K562 (cell line): ENCODE measurements around the gene CGN. TPM values are rescaled to one million over a fixed set of nuclear protein-coding genes. Genes with fewer than 3 reads are reported as not detected.

Experiments
- ATF3 ChIP-seq, 2 experiments: fragments of 450-650 bp in 1 of 2; sonication (generic) in 1 of 2; formaldehyde crosslinking in 1 of 2; IDR thresholded peaks in 1 of 2; conservative IDR thresholded peaks in 1 of 2; 2 replicates each; pipeline versions ENCODE4 v1.6.1 to v1.8.1; 2016 to 2023; ENCODE audit warnings: mild to moderate bottlenecking in 2 of 2, moderate library complexity in 2 of 2, inconsistent platforms in 1 of 2, missing genetic modification reagents in 1 of 2
- ATF7 ChIP-seq: fragments of 450-650 bp; IDR thresholded peaks from 2 replicates; pipeline ENCODE4 v1.7.1; 2014; ENCODE audit warnings: mild to moderate bottlenecking, moderate library complexity
- CEBPG ChIP-seq, 3 experiments: fragments of 200-800 bp in 1 of 3; sonication (Bioruptor generic) in 1 of 3; sonication (generic) in 1 of 3; formaldehyde crosslinking in 1 of 3; IDR thresholded peaks in 2 of 3; conservative IDR thresholded peaks in 1 of 3; 2 replicates each; pipeline versions ENCODE4 v1.6.1 to v1.8.0; 2016 to 2022; ENCODE audit warnings: missing compliant biosample characterization in 2 of 3, missing genetic modification characterization in 2 of 3, mild to moderate bottlenecking in 1 of 3, missing genetic modification reagents in 1 of 3
- FOSL1 ChIP-seq: fragments of 200-800 bp; sonication (Bioruptor generic); conservative IDR thresholded peaks from 2 replicates; pipeline ENCODE4 v1.6.1; 2016; ENCODE audit warnings: missing genetic modification characterization, missing compliant biosample characterization
- HLTF ChIP-seq: fragments of 450-650 bp; IDR thresholded peaks from 2 replicates; pipeline ENCODE4 v1.6.1; 2016
- L3MBTL2 ChIP-seq: fragments of 450-650 bp; IDR thresholded peaks from 2 replicates; pipeline ENCODE4 v1.6.1; 2016; ENCODE audit warnings: mild to moderate bottlenecking, moderate library complexity
- MGA ChIP-seq: fragments of 450-650 bp; IDR thresholded peaks from 2 replicates; pipeline ENCODE4 v1.6.1; 2016; ENCODE audit warnings: mild to moderate bottlenecking, moderate library complexity
- NFE2 ChIP-seq: IDR thresholded peaks from 2 replicates; pipeline ENCODE4 v1.6.1; 2014; ENCODE audit warnings: antibody characterized with exemption, low read depth
- NFE2L1 ChIP-seq: fragments of 450-650 bp; IDR thresholded peaks from 2 replicates; pipeline ENCODE4 v1.6.1; 2016; ENCODE audit warnings: missing genetic modification characterization, low read depth, mild to moderate bottlenecking, missing compliant biosample characterization, moderate library complexity, borderline replicate concordance
- NFYB ChIP-seq: IDR thresholded peaks from 2 replicates; pipeline ENCODE4 v1.6.1; 2011; ENCODE audit warnings: mild to moderate bottlenecking, moderate library complexity; ENCODE audit not compliant: insufficient read length; ENCODE audit errors: extremely low read depth
- NR1H2 ChIP-seq: sonication (generic); formaldehyde crosslinking; IDR thresholded peaks from 2 replicates; pipeline ENCODE4 v1.4.0; 2020; ENCODE audit warnings: mild to moderate bottlenecking, missing genetic modification reagents
- ZNF224 ChIP-seq: sonication (generic); formaldehyde crosslinking; IDR thresholded peaks from 2 replicates; pipeline ENCODE4 v1.8.0; 2022; ENCODE audit warnings: mild to moderate bottlenecking, missing genetic modification reagents
- ZNF584 ChIP-seq: fragments of 200-800 bp; sonication (Bioruptor generic); IDR thresholded peaks from 2 replicates; pipeline ENCODE4 v1.6.1; 2016; ENCODE audit warnings: low read depth, mild to moderate bottlenecking, missing genetic modification characterization, missing compliant biosample characterization
- ZNF695 ChIP-seq: fragments of 450-650 bp; formaldehyde crosslinking; IDR thresholded peaks from 2 replicates; pipeline ENCODE4 v1.4.0; 2020; ENCODE audit warnings: mild to moderate bottlenecking, moderate library complexity
- polyA plus RNA-seq, 8 experiments: library from polyadenylated mRNA; depleted of rRNA in 4 of 8; stranded (reverse) in 5 of 8; unstranded in 3 of 8; fragments of >200 nt; fragmentation: Nextera tagmentation in 2 of 8; fragmentation: Illumina TruSeq in 1 of 8; extraction: Ambion mirVana in 2 of 8; extraction: Trizol in 1 of 8; gene quantifications; 2 replicates each; pipeline versions ENCODE4 v1.2.1 to v1.2.3, GENCODE V29; 2011 to 2014; ENCODE audit warnings: inconsistent platforms in 1 of 8, missing spikeins in 1 of 8
- total RNA-seq, 7 experiments: library from RNA; depleted of rRNA in 6 of 7; stranded (reverse); fragments of >200 nt in 6 of 7; fragmentation: Illumina TruSeq in 2 of 7; extraction: Trizol in 2 of 7; gene quantifications; 2 replicates each; pipeline versions ENCODE4 v1.2.1 to v1.2.3, GENCODE V29; 2011 to 2021; ENCODE audit warnings: low replicate concordance in 1 of 7
- TF ChIP-seq, protein P1 (sequence below): sonication (generic); formaldehyde crosslinking; IDR thresholded peaks from 2 replicates; pipeline ENCODE4 v1.8.1; 2023; ENCODE audit warnings: mild to moderate bottlenecking, missing genetic modification reagents

CGN gene
- total and polyA plus RNA-seq, 9 of the 15 experiments (the other 6 are each of a cell fraction or from before 2014, with no cell fraction given): 0.03 to 1.4 (median 0.14) TPM; not detected in 2

DNA sequence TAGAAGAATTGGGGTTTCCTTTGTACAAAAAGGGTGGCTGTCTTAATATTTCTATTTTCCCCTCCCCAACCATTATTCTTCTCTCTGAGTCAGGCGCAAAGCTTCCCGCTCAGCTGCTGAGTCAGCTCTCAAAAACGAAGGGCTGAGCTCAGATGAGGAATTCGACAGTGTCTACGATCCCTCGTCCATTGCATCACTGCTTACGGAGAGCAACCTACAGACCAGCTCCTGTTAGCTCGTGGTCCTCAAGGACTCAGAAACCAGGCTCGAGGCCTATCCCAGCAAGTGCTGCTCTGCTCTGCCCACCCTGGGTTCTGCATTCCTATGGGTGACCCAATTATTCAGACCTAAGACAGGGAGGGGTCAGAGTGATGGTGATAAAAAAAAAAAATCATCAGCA is 25.9 kb downstream of the CGN start (continued):
- peak; percentile 70 for TF ChIP-seq MGA
- TF ChIP-seq ATF7: peak; percentile 61; the same call in 1 of the 2 replicates
- TF ChIP-seq FOSL1 (tag): peak; percentile 88
- TF ChIP-seq HLTF: no peak
- TF ChIP-seq NR1H2 (CRISPR knock-in tag): no peak
- peak; percentile 91 for TF ChIP-seq CEBPG (CRISPR knock-in tag; IDR thresholded peaks at IDR 0.05)
- peak; percentile 76 to 90 for TF ChIP-seq CEBPG (tag; conservative IDR thresholded peaks at IDR 0.05 in 1 of 2, IDR thresholded peaks at IDR 0.05 in 1 of 2)
- peak; percentile 81; the same call in 1 of the 2 replicates for TF ChIP-seq L3MBTL2
- 0 out of 2 replicates have a peak, but pooled peaks have one; percentile 43 for TF ChIP-seq ZNF584 (CRISPR knock-in tag)
- TF ChIP-seq, protein P1, sequence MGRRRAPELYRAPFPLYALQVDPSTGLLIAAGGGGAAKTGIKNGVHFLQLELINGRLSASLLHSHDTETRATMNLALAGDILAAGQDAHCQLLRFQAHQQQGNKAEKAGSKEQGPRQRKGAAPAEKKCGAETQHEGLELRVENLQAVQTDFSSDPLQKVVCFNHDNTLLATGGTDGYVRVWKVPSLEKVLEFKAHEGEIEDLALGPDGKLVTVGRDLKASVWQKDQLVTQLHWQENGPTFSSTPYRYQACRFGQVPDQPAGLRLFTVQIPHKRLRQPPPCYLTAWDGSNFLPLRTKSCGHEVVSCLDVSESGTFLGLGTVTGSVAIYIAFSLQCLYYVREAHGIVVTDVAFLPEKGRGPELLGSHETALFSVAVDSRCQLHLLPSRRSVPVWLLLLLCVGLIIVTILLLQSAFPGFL: no peak
- TF ChIP-seq NFYB: no peak
- no peak for TF ChIP-seq NFE2L1
- TF ChIP-seq ZNF695 (CRISPR knock-in tag): no peak
- TF ChIP-seq ATF3 (IDR thresholded peaks at IDR 0.05): peak; percentile 95
- no peak for TF ChIP-seq ATF3 (CRISPR knock-in tag; conservative IDR thresholded peaks at IDR 0.05)
- 0 out of 2 replicates have a peak, but pooled peaks have one; percentile 15 for TF ChIP-seq NFE2
- no peak for TF ChIP-seq ZNF224
